ENCODE results near the gene ZNF775.

Gene ZNF775

DNA sequence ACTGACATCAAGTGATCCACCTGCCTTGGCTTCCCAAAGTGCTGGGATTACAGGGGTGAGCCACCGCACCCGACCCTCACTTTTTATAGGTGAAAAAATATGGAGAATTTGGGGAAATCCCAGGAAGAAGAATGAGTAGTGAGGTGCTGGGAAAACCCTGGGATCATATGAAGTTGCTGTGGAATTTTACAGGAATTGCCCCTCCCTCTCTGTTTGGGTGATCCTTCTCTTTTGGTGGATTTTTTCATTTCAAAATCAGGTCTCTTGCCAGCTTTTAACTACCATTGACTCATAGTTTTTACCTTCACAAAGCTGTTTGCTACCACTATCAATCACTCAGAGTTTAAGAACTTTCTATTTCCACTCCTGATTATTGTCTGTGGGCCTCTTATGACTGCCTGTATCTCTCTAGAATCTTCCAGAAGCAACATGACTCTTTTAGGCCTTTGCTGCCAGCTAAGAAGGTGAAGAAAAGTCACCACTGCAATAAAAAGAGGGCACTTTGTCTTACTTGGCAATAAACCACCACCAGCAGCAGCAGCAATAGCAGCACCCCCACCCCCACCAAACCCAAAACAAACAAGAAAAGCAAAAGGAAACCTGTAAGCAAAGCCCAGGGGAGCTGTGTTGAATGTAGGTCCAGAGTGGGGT, 67.3 kb downstream of the ZNF775 start:
- Mint-ChIP-seq H3K4me1 (ENCODE audit: low read depth) (peaks cover 51% of the 10 kb centered on the region), H3K36me3 (ENCODE audit: low read depth) (peaks cover 6% of the 10 kb centered on the region), H3K27ac (peak overlapping the region; percentile 73), H3K27me3 (no peaks in the 10 kb centered on the region), H3K9me3 (peaks cover 7% of the 10 kb centered on the region), H3K4me3 (no peak overlapping the region)
- DNase-seq: no peak

Data from activated T-cell treated with anti-CD3 and anti-CD28 coated beads, Interleukin-2, amount 50 U/mL, for 24 hours (primary cell).